Measurements from ENCODE around the gene CDK4. TPM values are rescaled to one million over a fixed set of nuclear protein-coding genes. Genes with fewer than 3 reads are reported as not detected.
"Not testable (repeated sequence)": the region's sequence is repeated elsewhere in the genome, so short reads cannot be mapped to it uniquely, and the experiment has no call there.

CDK4 gene
- total RNA-seq, 4 donors from 2014 or later = 42.8 to 96.9 (median 60.4) TPM

DNA sequence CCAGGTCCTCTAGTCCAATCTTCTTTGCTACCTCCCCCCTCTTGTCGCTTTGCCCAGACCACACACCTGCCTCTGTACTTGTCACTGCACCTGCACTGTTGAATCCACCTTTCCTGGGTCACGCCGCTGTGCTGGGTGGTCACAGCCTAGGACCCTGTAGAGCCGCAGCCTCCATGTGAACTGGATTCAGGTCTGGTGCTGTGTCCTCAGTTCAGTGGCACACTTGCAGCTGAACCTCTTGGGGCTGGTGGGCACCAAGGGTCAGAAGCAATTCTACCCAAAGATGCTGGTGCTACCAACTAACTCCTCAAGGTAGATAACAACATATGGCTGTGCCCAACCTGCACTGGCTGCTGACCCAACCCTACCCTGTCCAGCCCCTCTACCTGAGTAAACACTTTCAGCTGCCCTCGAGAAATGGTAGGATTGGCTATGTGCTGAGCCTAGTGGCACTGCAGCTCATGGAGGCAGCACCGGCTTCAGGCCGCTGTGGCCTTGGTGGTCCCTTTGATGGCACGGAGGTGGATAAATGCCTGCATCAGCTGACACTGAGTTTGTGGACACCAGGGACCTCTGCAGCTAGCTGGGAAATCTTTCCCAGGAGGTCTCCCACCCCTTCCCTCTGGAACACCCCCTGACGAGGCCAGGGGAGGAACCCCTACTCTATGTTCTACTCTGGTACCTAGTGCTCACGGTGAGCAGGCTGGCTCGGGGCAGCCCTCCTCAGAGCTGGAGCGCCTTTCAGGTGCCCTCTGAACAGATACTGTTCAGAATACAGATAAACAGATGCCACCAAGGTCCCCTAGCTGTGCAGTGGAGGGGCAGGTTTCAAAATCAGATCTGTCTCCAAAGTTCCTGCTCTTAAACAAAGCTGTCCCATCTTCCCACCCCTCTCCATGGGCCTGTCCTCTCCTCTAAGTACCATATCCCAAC, 27.8 kb downstream of the CDK4 start:
- no peak overlapping the region for H3K4me3 ChIP-seq
- peaks cover 0 to 7% (median 0%) of the 10 kb centered on the region in 4 donors for H3K27me3 ChIP-seq
- peaks cover 8 to 26% (median 15%) of the 10 kb centered on the region in 3 donors for H3K4me1 ChIP-seq
- TF ChIP-seq, protein P1, sequence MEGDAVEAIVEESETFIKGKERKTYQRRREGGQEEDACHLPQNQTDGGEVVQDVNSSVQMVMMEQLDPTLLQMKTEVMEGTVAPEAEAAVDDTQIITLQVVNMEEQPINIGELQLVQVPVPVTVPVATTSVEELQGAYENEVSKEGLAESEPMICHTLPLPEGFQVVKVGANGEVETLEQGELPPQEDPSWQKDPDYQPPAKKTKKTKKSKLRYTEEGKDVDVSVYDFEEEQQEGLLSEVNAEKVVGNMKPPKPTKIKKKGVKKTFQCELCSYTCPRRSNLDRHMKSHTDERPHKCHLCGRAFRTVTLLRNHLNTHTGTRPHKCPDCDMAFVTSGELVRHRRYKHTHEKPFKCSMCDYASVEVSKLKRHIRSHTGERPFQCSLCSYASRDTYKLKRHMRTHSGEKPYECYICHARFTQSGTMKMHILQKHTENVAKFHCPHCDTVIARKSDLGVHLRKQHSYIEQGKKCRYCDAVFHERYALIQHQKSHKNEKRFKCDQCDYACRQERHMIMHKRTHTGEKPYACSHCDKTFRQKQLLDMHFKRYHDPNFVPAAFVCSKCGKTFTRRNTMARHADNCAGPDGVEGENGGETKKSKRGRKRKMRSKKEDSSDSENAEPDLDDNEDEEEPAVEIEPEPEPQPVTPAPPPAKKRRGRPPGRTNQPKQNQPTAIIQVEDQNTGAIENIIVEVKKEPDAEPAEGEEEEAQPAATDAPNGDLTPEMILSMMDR (IDR thresholded peaks at IDR 0.05) = no peak
- no peak for TF ChIP-seq POLR2A (IDR thresholded peaks at IDR 0.05)
- H3K27ac ChIP-seq = no peak overlapping the region
- intact Hi-C loops (cut with DNase I) = no loop called here
- DNase-seq = no peak
- WGBS, 2 donors = 82 to 86% methylated on average over 5 to 6 of the region's 12 CpGs
- H3K36me3 ChIP-seq = peaks cover 0 to 31% (median 22%) of the 10 kb centered on the region in 3 donors
- H3K9me3 ChIP-seq = no peaks in the 10 kb centered on the region

DNA sequence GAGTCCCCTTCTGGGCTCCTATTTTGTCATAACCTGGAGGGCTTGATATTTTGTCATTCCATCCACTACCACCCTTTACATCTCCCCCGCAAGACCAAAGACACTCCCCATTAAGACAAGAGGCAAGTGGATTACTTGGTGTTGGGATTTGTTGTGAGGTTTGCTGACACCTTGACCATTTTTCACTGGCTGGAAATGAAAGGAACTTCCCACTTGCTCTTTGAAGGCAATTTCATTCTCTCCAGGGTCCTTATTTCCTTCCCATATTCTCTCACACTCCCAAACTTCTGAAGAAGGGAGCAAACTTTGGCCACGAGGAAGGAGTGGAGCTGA, 28.5 kb downstream of the CDK4 start:
- peaks cover 0 to 38% (median 29%) of the 10 kb centered on the region in 3 donors for H3K36me3 ChIP-seq
- peaks cover 0 to 7% (median 0%) of the 10 kb centered on the region in 4 donors for H3K27me3 ChIP-seq
- intact Hi-C loops (cut with DNase I) = no loop called here
- no peaks in the 10 kb centered on the region for H3K9me3 ChIP-seq
- 61 to 71% methylated on average over 2 of the region's 2 CpGs for WGBS, 2 donors
- H3K4me3 ChIP-seq = no peak overlapping the region
- DNase-seq = no peak
- TF ChIP-seq, protein P1 (IDR thresholded peaks at IDR 0.05) = no peak
- no peak for TF ChIP-seq POLR2A (IDR thresholded peaks at IDR 0.05)
- H3K4me1 ChIP-seq = peaks cover 8 to 26% (median 15%) of the 10 kb centered on the region in 3 donors
- no peak overlapping the region for H3K27ac ChIP-seq

DNA sequence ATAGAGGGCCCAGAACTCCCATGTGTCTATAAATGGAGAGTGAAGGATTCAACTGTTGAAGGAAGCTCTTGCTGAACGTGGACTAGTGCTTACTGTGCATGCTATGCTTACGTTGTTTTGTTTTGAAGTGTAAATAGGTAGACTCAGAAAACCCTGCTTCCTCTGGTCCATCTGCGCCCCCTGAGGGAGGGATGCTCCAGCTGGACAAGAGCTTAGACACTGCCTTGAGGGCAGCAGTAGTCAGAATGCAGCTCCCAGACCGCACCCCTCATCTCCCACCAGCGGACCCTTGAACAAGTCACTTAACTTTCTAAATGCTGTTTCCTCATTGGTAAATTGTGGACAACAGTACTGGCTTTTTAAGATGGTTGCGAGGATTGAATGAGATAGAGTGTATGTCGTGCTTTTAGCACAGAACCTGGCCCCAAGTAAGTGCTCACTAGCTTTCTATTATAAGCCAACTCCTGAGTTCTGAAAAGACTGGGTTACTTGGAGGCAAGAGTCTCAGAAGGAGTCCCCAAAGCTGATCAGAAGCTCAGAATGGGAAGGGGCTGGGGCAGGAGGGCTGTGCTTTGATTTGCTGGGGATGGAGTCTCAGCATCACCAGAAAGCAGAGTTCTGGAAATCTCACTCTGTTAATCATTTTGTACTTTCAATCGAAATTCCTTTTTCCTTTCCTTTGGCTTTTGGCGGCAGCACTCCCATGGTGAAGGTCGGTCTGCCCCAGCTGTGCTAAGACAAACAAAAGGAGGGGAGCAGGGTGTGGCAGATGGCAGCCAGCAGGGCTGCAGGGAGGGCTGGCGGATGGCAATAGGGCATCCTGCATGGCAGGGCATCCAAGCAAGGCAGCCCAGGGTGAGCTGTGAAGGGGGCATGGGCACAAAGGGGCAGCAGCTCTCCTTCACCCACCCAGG, 29.1 kb downstream of the CDK4 start:
- 49 to 77% methylated on average over 8 to 11 of the region's 11 CpGs for WGBS, 2 donors
- DNase-seq = no peak
- H3K27me3 ChIP-seq = peaks cover 0 to 7% (median 0%) of the 10 kb centered on the region in 4 donors
- no peak overlapping the region for H3K27ac ChIP-seq
- H3K4me1 ChIP-seq = peaks cover 8 to 26% (median 15%) of the 10 kb centered on the region in 3 donors
- no peak overlapping the region for H3K4me3 ChIP-seq
- TF ChIP-seq, protein P1 (IDR thresholded peaks at IDR 0.05) = no peak
- TF ChIP-seq POLR2A (IDR thresholded peaks at IDR 0.05) = no peak
- intact Hi-C loops (cut with DNase I) = no loop called here
- peaks cover 4 to 44% (median 35%) of the 10 kb centered on the region in 3 donors for H3K36me3 ChIP-seq
- H3K9me3 ChIP-seq = no peaks in the 10 kb centered on the region

DNA sequence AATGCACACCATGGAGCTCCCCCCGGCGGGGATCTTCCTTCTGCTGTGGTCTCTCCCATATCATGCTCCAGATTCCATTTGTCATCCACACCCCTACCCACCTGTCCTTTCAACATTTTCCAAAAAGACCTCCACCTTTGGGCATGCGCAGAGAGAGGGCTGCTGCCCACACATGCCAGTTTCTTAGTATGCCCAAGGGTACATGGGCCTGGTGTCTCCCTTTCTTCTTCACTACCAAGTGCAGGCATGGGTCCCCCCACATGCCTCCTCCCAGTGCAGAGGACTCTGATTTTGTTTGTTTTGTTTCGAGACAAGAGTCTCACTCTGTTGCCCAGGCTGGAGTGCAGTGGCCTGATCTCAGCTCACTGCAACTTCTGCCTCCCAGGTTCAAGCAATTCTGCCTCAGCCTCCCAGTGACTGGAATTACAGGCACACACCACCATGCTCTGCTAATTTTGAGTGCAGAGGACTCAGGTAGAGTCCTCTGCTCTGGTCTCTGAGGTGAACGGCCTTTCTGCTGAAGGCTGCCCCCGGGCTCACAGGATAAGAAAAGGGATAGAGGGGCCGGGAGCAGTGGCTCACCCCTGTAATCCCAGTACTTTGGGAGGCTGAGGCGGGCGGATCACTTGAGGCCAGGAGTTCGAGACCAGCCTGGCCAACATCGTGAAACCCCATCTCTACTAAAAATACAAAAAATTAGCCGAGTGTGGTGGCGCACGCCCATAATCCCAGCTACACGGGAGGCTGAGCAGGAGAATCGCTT, 30.1 kb downstream of the CDK4 start:
- H3K9me3 ChIP-seq; H3K27me3 ChIP-seq; DNase-seq; H3K4me3 ChIP-seq; intact Hi-C loops (cut with DNase I); H3K27ac ChIP-seq: not testable (repeated sequence)
- Histone ChIP-seq H3K36me3 (peaks cover 4 to 54% (median 41%) of the 10 kb centered on the region in 3 donors), H3K4me1 (peaks cover 4 to 18% (median 10%) of the 10 kb centered on the region in 3 donors)
- WGBS, 2 donors = 90 to 97% methylated on average over 9 to 11 of the region's 16 CpGs

Data from esophagus squamous epithelium (tissue), 5 donors.